Measurements from ENCODE around the gene GALT. TPM values are rescaled to one million over a fixed set of nuclear protein-coding genes. Genes with fewer than 3 reads are reported as not detected.

Gene GALT
- total RNA-seq, 1 experiment from 2014 or later: 27.6 TPM

- intact Hi-C loops (cut with micrococcal nuclease; ENCODE audit: unreplicated experiment): no loop called here
- H3K4me1 ChIP-seq (ENCODE audit: insufficient read depth, low read length, poor library complexity, severe bottlenecking): no peaks in the 10 kb centered on the region
- POLR2A ChIA-PET (ENCODE audit: low non-redundant PET): no interaction called here
- TF ChIP-seq EZH2 (IDR thresholded peaks at IDR 0.05; ENCODE audit: borderline replicate concordance, low read depth, low read length, poor library complexity, severe bottlenecking): no peak
- no peak for TF ChIP-seq CTCF (conservative IDR thresholded peaks at IDR 0.05; ENCODE audit: low read depth, low read length)
- H3K36me3 ChIP-seq (ENCODE audit: insufficient read depth, low read length, poor library complexity, severe bottlenecking): peaks cover 3% of the 10 kb centered on the region
- no peak overlapping the region for H3K4me3 ChIP-seq (ENCODE audit: low read depth, low read length, poor library complexity, severe bottlenecking)
- no peak overlapping the region for H3K27ac ChIP-seq (ENCODE audit: low read depth, low read length, poor library complexity, severe bottlenecking)
- CTCF ChIA-PET: interaction anchor here (1.3 kb wide), 1 partner anchor 15 kb away, joined by 4 read pairs; no protein-coding TSS in a partner anchor
- DNase-seq (ENCODE audit: low spot score): no peak
- H3K27me3 ChIP-seq (replicated peaks; ENCODE audit: insufficient read depth, low read depth, low read length, poor library complexity): no peaks in the 10 kb centered on the region
- BruUV-seq (replicated peaks): no TSS peak
- no peaks in the 10 kb centered on the region for H3K9me3 ChIP-seq (ENCODE audit: low read depth, low read length, poor library complexity, severe bottlenecking)
Observed at GRCh38 chr9:34606905-34607304, 39.6 kb upstream of the GALT start.

GRCh38 chr9:34607331-34607730, 39.1 kb upstream of the GALT start:
- H3K27me3 ChIP-seq (replicated peaks; ENCODE audit: insufficient read depth, low read depth, low read length, poor library complexity): no peaks in the 10 kb centered on the region
- no peak overlapping the region for H3K4me3 ChIP-seq (ENCODE audit: low read depth, low read length, poor library complexity, severe bottlenecking)
- intact Hi-C loops (cut with micrococcal nuclease; ENCODE audit: unreplicated experiment): no loop called here
- H3K9me3 ChIP-seq (ENCODE audit: low read depth, low read length, poor library complexity, severe bottlenecking): no peaks in the 10 kb centered on the region
- TF ChIP-seq EZH2 (IDR thresholded peaks at IDR 0.05; ENCODE audit: borderline replicate concordance, low read depth, low read length, poor library complexity, severe bottlenecking): no peak
- H3K36me3 ChIP-seq (ENCODE audit: insufficient read depth, low read length, poor library complexity, severe bottlenecking): peaks cover 3% of the 10 kb centered on the region
- CTCF ChIA-PET: interaction anchor here (1.3 kb wide), 1 partner anchor 16 kb away, joined by 4 read pairs; no protein-coding TSS in a partner anchor
- no TSS peak for BruUV-seq (replicated peaks)
- DNase-seq (ENCODE audit: low spot score): no peak
- no peaks in the 10 kb centered on the region for H3K4me1 ChIP-seq (ENCODE audit: insufficient read depth, low read length, poor library complexity, severe bottlenecking)
- no peak overlapping the region for H3K27ac ChIP-seq (ENCODE audit: low read depth, low read length, poor library complexity, severe bottlenecking)
- POLR2A ChIA-PET (ENCODE audit: low non-redundant PET): interaction anchor here (0.6 kb wide), 1 partner anchor 479 kb away, joined by 4 read pairs; no protein-coding TSS in a partner anchor

GRCh38 chr9:34610434-34611206, 35.9 kb upstream of the GALT start:
- peak overlapping the region; percentile 96 for H3K27ac ChIP-seq (ENCODE audit: low read depth, low read length, poor library complexity, severe bottlenecking)
- POLR2A ChIA-PET (ENCODE audit: low non-redundant PET): no interaction called here
- no peak for DNase-seq (ENCODE audit: low spot score)
- peak overlapping the region; percentile 91 for H3K4me3 ChIP-seq (ENCODE audit: low read depth, low read length, poor library complexity, severe bottlenecking)
- BruUV-seq (replicated peaks): no TSS peak
- CTCF ChIA-PET: interaction anchor here (1.3 kb wide), 1 partner anchor 36 kb away, joined by 3 read pairs; the partner anchor contains the start of gene GALT
- H3K36me3 ChIP-seq (ENCODE audit: insufficient read depth, low read length, poor library complexity, severe bottlenecking): peaks cover 3% of the 10 kb centered on the region
- H3K9me3 ChIP-seq (ENCODE audit: low read depth, low read length, poor library complexity, severe bottlenecking): no peaks in the 10 kb centered on the region
- TF ChIP-seq EZH2 (IDR thresholded peaks at IDR 0.05; ENCODE audit: borderline replicate concordance, low read depth, low read length, poor library complexity, severe bottlenecking) (no peak), CTCF (conservative IDR thresholded peaks at IDR 0.05; ENCODE audit: low read depth, low read length) (no peak)
- no peaks in the 10 kb centered on the region for H3K27me3 ChIP-seq (replicated peaks; ENCODE audit: insufficient read depth, low read depth, low read length, poor library complexity)
- intact Hi-C loops (cut with micrococcal nuclease; ENCODE audit: unreplicated experiment): no loop called here
- H3K4me1 ChIP-seq (ENCODE audit: insufficient read depth, low read length, poor library complexity, severe bottlenecking): peaks cover 3% of the 10 kb centered on the region

All from A673 (cell line).